ENCODE measurements around the gene GCGR. TPM values are rescaled to one million over a fixed set of nuclear protein-coding genes. Genes with fewer than 3 reads are reported as not detected.

GCGR gene
- polyA plus RNA-seq, 2 of the 4 experiments (the other 2 are of a cell fraction) = 0.19 to 0.45 TPM

DNA sequence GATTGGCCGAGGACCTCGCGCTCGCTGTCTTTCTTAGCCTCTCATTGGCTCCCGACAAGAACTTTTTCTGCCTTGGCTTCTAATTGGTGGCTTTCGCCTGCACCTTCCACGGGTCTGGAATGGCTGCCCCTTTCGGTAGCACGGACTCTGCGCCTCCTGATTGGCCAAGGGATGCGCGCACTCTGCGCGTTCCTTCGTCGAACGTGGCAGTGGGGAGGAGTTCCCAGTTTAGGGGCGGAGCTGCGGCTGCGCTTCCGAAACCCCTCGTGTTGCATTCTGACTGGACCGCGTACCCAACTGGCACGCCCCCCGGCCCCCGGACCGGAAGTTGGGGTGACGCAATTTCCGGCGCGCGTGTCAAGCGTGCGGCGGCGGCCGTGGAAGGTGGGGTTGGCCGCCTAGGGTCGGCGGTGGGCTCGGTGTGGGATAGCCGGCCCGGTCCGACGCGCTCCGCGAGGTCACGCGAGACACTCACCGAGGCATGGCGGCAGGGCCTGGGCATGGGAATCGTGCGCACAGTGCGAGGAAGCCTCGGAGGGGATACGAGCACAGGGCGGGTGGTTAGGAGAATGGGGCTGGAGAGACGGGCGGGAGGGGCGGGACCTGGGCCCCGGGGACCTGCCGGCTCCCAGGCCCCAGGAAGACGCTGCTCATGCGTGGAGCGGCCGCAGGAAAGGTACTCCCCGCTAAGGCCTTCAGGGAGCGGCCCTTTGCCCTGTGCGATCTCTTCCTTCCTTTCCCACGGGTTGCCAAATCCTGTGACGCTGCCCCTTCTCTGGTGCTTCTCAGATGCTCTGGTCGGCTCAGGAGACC lies 57.0 kb downstream of the GCGR start (continued):
- TF ChIP-seq CHD4 (IDR thresholded peaks at IDR 0.05; ENCODE audit: borderline replicate concordance) (no peak), CBX8 (IDR thresholded peaks at IDR 0.05) (no peak), ZFP36 (IDR thresholded peaks at IDR 0.05; ENCODE audit: borderline replicate concordance, partially characterized antibody) (no peak), MAZ (IDR thresholded peaks at IDR 0.05; ENCODE audit: borderline replicate concordance, low read depth, low read length) (peak; percentile 4; the same call in 1 of the 2 replicates), ZSCAN20 (CRISPR knock-in tag; IDR thresholded peaks at IDR 0.05) (peak; percentile 100), KDM5A (IDR thresholded peaks at IDR 0.05) (peak; percentile 27; the same call in 1 of the 2 replicates), MAFK (IDR thresholded peaks at IDR 0.05; ENCODE audit: partially characterized antibody) (no peak), HOXB13 (CRISPR knock-in tag; IDR thresholded peaks at IDR 0.05; ENCODE audit: low read depth) (peak; percentile 100), BHLHE40 (IDR thresholded peaks at IDR 0.05; ENCODE audit: low read depth, low read length) (peak; percentile 71), SREBF2 (IDR thresholded peaks at IDR 0.05) (no peak), GATA3 (IDR thresholded peaks at IDR 0.05; ENCODE audit: borderline replicate concordance) (no peak; the same call in 1 of the 2 replicates), FOSL2 (IDR thresholded peaks at IDR 0.05) (no peak), FOSL2 (CRISPR knock-in tag; IDR thresholded peaks at IDR 0.05) (peak; percentile 72), EP300 (IDR thresholded peaks at IDR 0.05) (no peak), CBX2 (IDR thresholded peaks at IDR 0.05; ENCODE audit: borderline replicate concordance, low read depth) (no peak), RCOR1 (IDR thresholded peaks at IDR 0.05; ENCODE audit: low read depth, low read length) (no peak), POLR2A (IDR thresholded peaks at IDR 0.05; ENCODE audit: low read length) (peak; percentile 98), NFE2L2 (conservative IDR thresholded peaks at IDR 0.05; ENCODE audit: low read length) (no peak), POLR2AphosphoS2 (conservative IDR thresholded peaks at IDR 0.05; ENCODE audit: low read length) (no peak), TFCP2L1 (CRISPR knock-in tag; IDR thresholded peaks at IDR 0.05) (peak; percentile 99), CHD2 (IDR thresholded peaks at IDR 0.05; ENCODE audit: low read length, partially characterized antibody) (peak; percentile 54), PHF8 (IDR thresholded peaks at IDR 0.05; ENCODE audit: borderline replicate concordance, low read depth) (peak; percentile 53; the same call in 1 of the 2 replicates), NPAS2 (CRISPR knock-in tag; IDR thresholded peaks at IDR 0.05; ENCODE audit: borderline replicate concordance) (peak; percentile 99), ZC3H11A (IDR thresholded peaks at IDR 0.05) (no peak), HEYL (CRISPR knock-in tag; IDR thresholded peaks at IDR 0.05) (peak; percentile 100), EHF (CRISPR knock-in tag; IDR thresholded peaks at IDR 0.05) (peak; percentile 100), HOXA7 (CRISPR knock-in tag; IDR thresholded peaks at IDR 0.05) (peak; percentile 93; the same call in 1 of the 2 replicates), ESRRA (IDR thresholded peaks at IDR 0.05; ENCODE audit: borderline replicate concordance, low read length) (no peak)
- TF ChIP-seq, protein P1, sequence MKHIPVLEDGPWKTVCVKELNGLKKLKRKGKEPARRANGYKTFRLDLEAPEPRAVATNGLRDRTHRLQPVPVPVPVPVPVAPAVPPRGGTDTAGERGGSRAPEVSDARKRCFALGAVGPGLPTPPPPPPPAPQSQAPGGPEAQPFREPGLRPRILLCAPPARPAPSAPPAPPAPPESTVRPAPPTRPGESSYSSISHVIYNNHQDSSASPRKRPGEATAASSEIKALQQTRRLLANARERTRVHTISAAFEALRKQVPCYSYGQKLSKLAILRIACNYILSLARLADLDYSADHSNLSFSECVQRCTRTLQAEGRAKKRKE (CRISPR knock-in tag; IDR thresholded peaks at IDR 0.05; ENCODE audit: low read depth) = peak; percentile 100
- TF ChIP-seq, protein P2, sequence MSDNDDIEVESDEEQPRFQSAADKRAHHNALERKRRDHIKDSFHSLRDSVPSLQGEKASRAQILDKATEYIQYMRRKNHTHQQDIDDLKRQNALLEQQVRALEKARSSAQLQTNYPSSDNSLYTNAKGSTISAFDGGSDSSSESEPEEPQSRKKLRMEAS (IDR thresholded peaks at IDR 0.05) = peak; percentile 98
- TF ChIP-seq, protein P3, sequence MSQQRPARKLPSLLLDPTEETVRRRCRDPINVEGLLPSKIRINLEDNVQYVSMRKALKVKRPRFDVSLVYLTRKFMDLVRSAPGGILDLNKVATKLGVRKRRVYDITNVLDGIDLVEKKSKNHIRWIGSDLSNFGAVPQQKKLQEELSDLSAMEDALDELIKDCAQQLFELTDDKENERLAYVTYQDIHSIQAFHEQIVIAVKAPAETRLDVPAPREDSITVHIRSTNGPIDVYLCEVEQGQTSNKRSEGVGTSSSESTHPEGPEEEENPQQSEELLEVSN (IDR thresholded peaks at IDR 0.05; ENCODE audit: borderline replicate concordance, low read depth) = peak; percentile 75; the same call in 1 of the 2 replicates
- TF ChIP-seq, protein P4, sequence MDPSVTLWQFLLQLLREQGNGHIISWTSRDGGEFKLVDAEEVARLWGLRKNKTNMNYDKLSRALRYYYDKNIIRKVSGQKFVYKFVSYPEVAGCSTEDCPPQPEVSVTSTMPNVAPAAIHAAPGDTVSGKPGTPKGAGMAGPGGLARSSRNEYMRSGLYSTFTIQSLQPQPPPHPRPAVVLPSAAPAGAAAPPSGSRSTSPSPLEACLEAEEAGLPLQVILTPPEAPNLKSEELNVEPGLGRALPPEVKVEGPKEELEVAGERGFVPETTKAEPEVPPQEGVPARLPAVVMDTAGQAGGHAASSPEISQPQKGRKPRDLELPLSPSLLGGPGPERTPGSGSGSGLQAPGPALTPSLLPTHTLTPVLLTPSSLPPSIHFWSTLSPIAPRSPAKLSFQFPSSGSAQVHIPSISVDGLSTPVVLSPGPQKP (IDR thresholded peaks at IDR 0.05; ENCODE audit: low read depth, low read length) = peak; percentile 36; the same call in 1 of the 2 replicates
- TF ChIP-seq, protein P5, sequence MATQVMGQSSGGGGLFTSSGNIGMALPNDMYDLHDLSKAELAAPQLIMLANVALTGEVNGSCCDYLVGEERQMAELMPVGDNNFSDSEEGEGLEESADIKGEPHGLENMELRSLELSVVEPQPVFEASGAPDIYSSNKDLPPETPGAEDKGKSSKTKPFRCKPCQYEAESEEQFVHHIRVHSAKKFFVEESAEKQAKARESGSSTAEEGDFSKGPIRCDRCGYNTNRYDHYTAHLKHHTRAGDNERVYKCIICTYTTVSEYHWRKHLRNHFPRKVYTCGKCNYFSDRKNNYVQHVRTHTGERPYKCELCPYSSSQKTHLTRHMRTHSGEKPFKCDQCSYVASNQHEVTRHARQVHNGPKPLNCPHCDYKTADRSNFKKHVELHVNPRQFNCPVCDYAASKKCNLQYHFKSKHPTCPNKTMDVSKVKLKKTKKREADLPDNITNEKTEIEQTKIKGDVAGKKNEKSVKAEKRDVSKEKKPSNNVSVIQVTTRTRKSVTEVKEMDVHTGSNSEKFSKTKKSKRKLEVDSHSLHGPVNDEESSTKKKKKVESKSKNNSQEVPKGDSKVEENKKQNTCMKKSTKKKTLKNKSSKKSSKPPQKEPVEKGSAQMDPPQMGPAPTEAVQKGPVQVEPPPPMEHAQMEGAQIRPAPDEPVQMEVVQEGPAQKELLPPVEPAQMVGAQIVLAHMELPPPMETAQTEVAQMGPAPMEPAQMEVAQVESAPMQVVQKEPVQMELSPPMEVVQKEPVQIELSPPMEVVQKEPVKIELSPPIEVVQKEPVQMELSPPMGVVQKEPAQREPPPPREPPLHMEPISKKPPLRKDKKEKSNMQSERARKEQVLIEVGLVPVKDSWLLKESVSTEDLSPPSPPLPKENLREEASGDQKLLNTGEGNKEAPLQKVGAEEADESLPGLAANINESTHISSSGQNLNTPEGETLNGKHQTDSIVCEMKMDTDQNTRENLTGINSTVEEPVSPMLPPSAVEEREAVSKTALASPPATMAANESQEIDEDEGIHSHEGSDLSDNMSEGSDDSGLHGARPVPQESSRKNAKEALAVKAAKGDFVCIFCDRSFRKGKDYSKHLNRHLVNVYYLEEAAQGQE (IDR thresholded peaks at IDR 0.05) = no peak
- TF ChIP-seq, protein P6, sequence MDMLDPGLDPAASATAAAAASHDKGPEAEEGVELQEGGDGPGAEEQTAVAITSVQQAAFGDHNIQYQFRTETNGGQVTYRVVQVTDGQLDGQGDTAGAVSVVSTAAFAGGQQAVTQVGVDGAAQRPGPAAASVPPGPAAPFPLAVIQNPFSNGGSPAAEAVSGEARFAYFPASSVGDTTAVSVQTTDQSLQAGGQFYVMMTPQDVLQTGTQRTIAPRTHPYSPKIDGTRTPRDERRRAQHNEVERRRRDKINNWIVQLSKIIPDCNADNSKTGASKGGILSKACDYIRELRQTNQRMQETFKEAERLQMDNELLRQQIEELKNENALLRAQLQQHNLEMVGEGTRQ (IDR thresholded peaks at IDR 0.05) = no peak
